HG02973 (cell line): ENCODE data around the gene ANXA1.
"Not testable (repeated sequence)": the region's sequence is repeated elsewhere in the genome, so short reads cannot be mapped to it uniquely, and the experiment has no call there.

Experiments
- ATAC-seq: cut with Tn5 transposase; IDR thresholded peaks from one replicate; pipeline ENCODE4 v1.9.1; 2021; ENCODE audit warnings: moderate library complexity; ENCODE audit not compliant: unreplicated experiment

ANXA1 gene

GRCh38 chr9:73167614-73168013, 15.9 kb downstream of the ANXA1 start:
- no peak for ATAC-seq

- ATAC-seq = no peak
Measured at GRCh38 chr9:73168298-73168934, 16.8 kb downstream of the ANXA1 start.

- no peak for ATAC-seq
Measured at GRCh38 chr9:73170185-73170957, 18.7 kb downstream of the ANXA1 start.

GRCh38 chr9:73172901-73173215, 21.2 kb downstream of the ANXA1 start:
- no peak for ATAC-seq

GRCh38 chr9:73173557-73174329, 22.1 kb downstream of the ANXA1 start:
- no peak for ATAC-seq

GRCh38 chr9:73174330-73174980, 22.8 kb downstream of the ANXA1 start:
- ATAC-seq = no peak

GRCh38 chr9:73176450-73176875, 24.8 kb downstream of the ANXA1 start:
- ATAC-seq = no peak

GRCh38 chr9:73178044-73178443, 26.4 kb downstream of the ANXA1 start:
- no peak for ATAC-seq

GRCh38 chr9:73179589-73179988, 27.9 kb downstream of the ANXA1 start:
- no peak for ATAC-seq

- ATAC-seq = no peak
Measured at GRCh38 chr9:73180403-73180802, 28.7 kb downstream of the ANXA1 start.

- ATAC-seq = no peak
Measured at GRCh38 chr9:73182928-73183327, 31.3 kb downstream of the ANXA1 start.

GRCh38 chr9:73183428-73183827, 31.8 kb downstream of the ANXA1 start:
- no peak for ATAC-seq

- ATAC-seq = peak; percentile 45
Measured at GRCh38 chr9:73183917-73184861, 32.5 kb downstream of the ANXA1 start.

GRCh38 chr9:73191109-73191508, 39.4 kb downstream of the ANXA1 start:
- not testable (repeated sequence) for ATAC-seq

- ATAC-seq = no peak
Measured at GRCh38 chr9:73194284-73194683, 42.6 kb downstream of the ANXA1 start.

GRCh38 chr9:73199448-73199847, 47.8 kb downstream of the ANXA1 start:
- ATAC-seq = no peak

GRCh38 chr9:73199886-73200285, 48.2 kb downstream of the ANXA1 start:
- no peak for ATAC-seq

GRCh38 chr9:73200694-73201452, 49.2 kb downstream of the ANXA1 start:
- no peak for ATAC-seq

- no peak for ATAC-seq
Measured at GRCh38 chr9:73202980-73203379, 51.3 kb downstream of the ANXA1 start.

GRCh38 chr9:73204936-73205335, 53.3 kb downstream of the ANXA1 start:
- ATAC-seq = no peak
